Esophagus squamous epithelium (tissue), 4 donors: Measurements from ENCODE around the gene NPTX1.

Experiments used
- POLR2A ChIP-seq, 4 donors: fragments of 450-650 bp; IDR thresholded peaks; one replicate each; pipeline ENCODE4 v1.6.1; 2017; ENCODE audit warnings: antibody characterized with exemption in 4 of 4, mild to moderate bottlenecking in 4 of 4, moderate library complexity in 3 of 4
- TF ChIP-seq, protein P1 (sequence below), 6 experiments: fragments of 450-650 bp in 4 of 6; fragments of 200-600 bp in 2 of 6; sonication (generic) in 2 of 6; IDR thresholded peaks; one replicate each; pipeline ENCODE4 v1.5.1; 2016 to 2019; ENCODE audit warnings: antibody characterized with exemption in 6 of 6, mild to moderate bottlenecking in 4 of 6, moderate library complexity in 4 of 6

DNA sequence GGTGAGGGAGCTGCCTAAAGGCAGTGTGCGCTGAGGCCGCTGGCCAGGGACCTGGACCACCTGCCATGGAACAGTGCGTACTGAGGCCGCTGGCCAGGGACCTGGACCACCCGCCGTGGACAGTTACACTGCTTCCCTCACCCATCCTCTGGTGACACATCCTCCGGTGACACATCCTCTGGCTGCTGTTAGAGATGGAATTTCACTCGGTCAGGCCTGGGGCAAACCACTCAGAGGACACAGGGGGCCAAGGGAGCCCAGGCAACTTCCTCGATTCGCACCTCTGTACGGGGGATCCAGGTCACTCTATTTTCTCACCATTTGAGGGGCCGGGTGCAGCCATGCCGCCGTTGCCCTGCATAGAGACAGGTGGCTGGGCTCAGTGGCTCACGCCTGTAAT, 35.8 kb upstream of the NPTX1 start:
- TF ChIP-seq, protein P1, sequence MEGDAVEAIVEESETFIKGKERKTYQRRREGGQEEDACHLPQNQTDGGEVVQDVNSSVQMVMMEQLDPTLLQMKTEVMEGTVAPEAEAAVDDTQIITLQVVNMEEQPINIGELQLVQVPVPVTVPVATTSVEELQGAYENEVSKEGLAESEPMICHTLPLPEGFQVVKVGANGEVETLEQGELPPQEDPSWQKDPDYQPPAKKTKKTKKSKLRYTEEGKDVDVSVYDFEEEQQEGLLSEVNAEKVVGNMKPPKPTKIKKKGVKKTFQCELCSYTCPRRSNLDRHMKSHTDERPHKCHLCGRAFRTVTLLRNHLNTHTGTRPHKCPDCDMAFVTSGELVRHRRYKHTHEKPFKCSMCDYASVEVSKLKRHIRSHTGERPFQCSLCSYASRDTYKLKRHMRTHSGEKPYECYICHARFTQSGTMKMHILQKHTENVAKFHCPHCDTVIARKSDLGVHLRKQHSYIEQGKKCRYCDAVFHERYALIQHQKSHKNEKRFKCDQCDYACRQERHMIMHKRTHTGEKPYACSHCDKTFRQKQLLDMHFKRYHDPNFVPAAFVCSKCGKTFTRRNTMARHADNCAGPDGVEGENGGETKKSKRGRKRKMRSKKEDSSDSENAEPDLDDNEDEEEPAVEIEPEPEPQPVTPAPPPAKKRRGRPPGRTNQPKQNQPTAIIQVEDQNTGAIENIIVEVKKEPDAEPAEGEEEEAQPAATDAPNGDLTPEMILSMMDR (IDR thresholded peaks at IDR 0.05), result no peak
- TF ChIP-seq POLR2A (IDR thresholded peaks at IDR 0.05), result no peak
